DOHH2 (cell line): ENCODE measurements around the gene ARID5B.

Experiments
- H3F3A ChIP-seq: fragments of 200-600 bp; sonication (generic), shearing (Covaris generic); 2 replicates; pipeline ENCODE4 v1.6.0; 2016; ENCODE audit warnings: antibody characterized with exemption, mild to moderate bottlenecking; ENCODE audit not compliant: control insufficient read depth, insufficient read depth
- H3K27ac ChIP-seq: fragments of 200-600 bp; sonication (generic); 2 replicates; pipeline ENCODE4 v1.5.1; 2014; ENCODE audit warnings: low read depth, mild to moderate bottlenecking, low read length, moderate library complexity
- H3K27me3 ChIP-seq: fragments of 200-600 bp; sonication (generic); 2 replicates; pipeline ENCODE4 v1.6.1; 2014; ENCODE audit warnings: mild to moderate bottlenecking, low read length, mixed read lengths; ENCODE audit not compliant: control insufficient read depth
- H3K36me3 ChIP-seq: fragments of 200-600 bp; sonication (generic); 2 replicates; pipeline ENCODE4 v1.6.1; 2014; ENCODE audit warnings: mild to moderate bottlenecking, low read length, moderate library complexity, mixed read lengths; ENCODE audit not compliant: control insufficient read depth
- H3K4me1 ChIP-seq: fragments of 200-600 bp; sonication (generic); 2 replicates; pipeline ENCODE4 v1.6.1; 2014; ENCODE audit warnings: mild to moderate bottlenecking, low read length, mixed read lengths; ENCODE audit not compliant: control insufficient read depth
- H3K4me2 ChIP-seq: fragments of 200-600 bp; sonication (generic); 2 replicates; pipeline ENCODE4 v1.6.0; 2014; ENCODE audit warnings: mild to moderate bottlenecking, low read length, moderate library complexity
- H3K4me3 ChIP-seq: fragments of 200-600 bp; sonication (generic); 2 replicates; pipeline ENCODE4 v1.5.1; 2014; ENCODE audit warnings: mild to moderate bottlenecking, low read length, mixed read lengths
- H3K79me2 ChIP-seq: fragments of 200-600 bp; sonication (generic); 2 replicates; pipeline ENCODE4 v1.6.1; 2014; ENCODE audit warnings: mild to moderate bottlenecking, low read length, mixed read lengths; ENCODE audit not compliant: control insufficient read depth
- H3K9me2 ChIP-seq: fragments of 200-600 bp; sonication (generic); replicated peaks from 2 replicates; pipeline ENCODE4 v1.6.1; 2014; ENCODE audit warnings: mild to moderate bottlenecking, low read length, mixed read lengths; ENCODE audit not compliant: control insufficient read depth
- H3K9me3 ChIP-seq: fragments of 200-600 bp; sonication (generic); 2 replicates; pipeline ENCODE4 v1.6.1; 2014; ENCODE audit warnings: antibody characterized with exemption, low read length, mixed read lengths; ENCODE audit not compliant: control insufficient read depth, insufficient read depth
- H4K20me1 ChIP-seq: fragments of 200-600 bp; sonication (generic); 2 replicates; pipeline ENCODE4 v1.6.0; 2014; ENCODE audit warnings: low read depth, mild to moderate bottlenecking, antibody characterized with exemption, low read length, moderate library complexity; ENCODE audit not compliant: control insufficient read depth, insufficient read depth
- EZH2phosphoT487 ChIP-seq: fragments of 200-600 bp; sonication (generic); IDR thresholded peaks from 2 replicates; pipeline ENCODE4 v1.6.1; 2017; ENCODE audit warnings: borderline replicate concordance, mild to moderate bottlenecking, antibody characterized with exemption, low read length, moderate library complexity, mixed read lengths
- TF ChIP-seq, protein P1 (sequence below): fragments of 200-600 bp; sonication (generic); IDR thresholded peaks from one replicate; pipeline ENCODE4 v1.5.1; 2014; ENCODE audit warnings: antibody characterized with exemption, mild to moderate bottlenecking, low read depth, low read length; ENCODE audit not compliant: poor library complexity, severe bottlenecking

The ARID5B gene

DNA sequence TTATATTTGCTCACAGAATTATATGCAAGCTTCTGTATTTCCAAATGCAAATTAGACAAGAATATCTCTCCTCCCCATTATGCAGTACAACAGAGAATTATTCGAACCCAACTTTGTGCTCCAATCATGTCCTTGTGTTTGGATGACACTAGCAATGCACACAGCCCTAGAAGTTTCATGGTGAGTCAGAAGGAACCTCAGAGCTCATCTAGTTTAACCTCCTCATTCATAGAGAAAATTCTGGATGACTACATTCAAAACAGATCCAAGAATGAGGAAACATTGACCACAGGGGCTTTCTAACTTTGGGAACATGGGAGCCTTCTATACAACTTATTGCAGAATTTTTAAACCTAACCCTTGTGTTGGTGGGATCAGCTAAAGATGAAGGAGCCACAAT is 12.8 kb upstream of the ARID5B start:
- H3K9me2 ChIP-seq, result no peaks in the 10 kb centered on the region
- H3K27me3 ChIP-seq, result no peaks in the 10 kb centered on the region
- H3K27ac ChIP-seq, result no peak overlapping the region
- H3K36me3 ChIP-seq, result no peaks in the 10 kb centered on the region
- H3K4me2 ChIP-seq, result no peak overlapping the region
- H3K4me1 ChIP-seq, result peaks cover under 1% of the 10 kb centered on the region
- no peak for TF ChIP-seq EZH2phosphoT487
- TF ChIP-seq, protein P1, sequence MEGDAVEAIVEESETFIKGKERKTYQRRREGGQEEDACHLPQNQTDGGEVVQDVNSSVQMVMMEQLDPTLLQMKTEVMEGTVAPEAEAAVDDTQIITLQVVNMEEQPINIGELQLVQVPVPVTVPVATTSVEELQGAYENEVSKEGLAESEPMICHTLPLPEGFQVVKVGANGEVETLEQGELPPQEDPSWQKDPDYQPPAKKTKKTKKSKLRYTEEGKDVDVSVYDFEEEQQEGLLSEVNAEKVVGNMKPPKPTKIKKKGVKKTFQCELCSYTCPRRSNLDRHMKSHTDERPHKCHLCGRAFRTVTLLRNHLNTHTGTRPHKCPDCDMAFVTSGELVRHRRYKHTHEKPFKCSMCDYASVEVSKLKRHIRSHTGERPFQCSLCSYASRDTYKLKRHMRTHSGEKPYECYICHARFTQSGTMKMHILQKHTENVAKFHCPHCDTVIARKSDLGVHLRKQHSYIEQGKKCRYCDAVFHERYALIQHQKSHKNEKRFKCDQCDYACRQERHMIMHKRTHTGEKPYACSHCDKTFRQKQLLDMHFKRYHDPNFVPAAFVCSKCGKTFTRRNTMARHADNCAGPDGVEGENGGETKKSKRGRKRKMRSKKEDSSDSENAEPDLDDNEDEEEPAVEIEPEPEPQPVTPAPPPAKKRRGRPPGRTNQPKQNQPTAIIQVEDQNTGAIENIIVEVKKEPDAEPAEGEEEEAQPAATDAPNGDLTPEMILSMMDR, result no peak
- H3K9me3 ChIP-seq, result no peaks in the 10 kb centered on the region
- H3K4me3 ChIP-seq, result no peak overlapping the region
- no peaks in the 10 kb centered on the region for H3K79me2 ChIP-seq
- H4K20me1 ChIP-seq, result no peaks in the 10 kb centered on the region
- no peaks in the 10 kb centered on the region for H3F3A ChIP-seq

DNA sequence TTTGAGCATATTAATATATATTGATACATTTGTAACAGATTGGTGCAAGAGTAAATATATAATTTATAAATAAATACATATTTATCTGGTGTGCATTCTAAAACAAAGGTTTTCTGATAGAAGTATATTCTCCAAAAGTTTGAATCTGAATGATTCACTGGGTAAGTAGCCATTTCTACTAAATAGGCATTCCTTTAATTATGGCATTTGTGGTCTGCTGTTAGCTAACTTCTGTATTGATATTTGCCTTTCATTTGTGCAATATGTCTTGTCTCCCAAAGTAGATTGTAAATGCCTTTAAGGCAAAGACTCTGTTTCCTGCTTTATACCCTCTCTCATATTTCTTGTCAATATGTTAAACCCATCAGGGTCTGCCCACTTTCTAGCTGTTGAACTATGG is 11.1 kb upstream of the ARID5B start:
- H3F3A ChIP-seq, result no peaks in the 10 kb centered on the region
- H3K27me3 ChIP-seq, result no peaks in the 10 kb centered on the region
- H3K27ac ChIP-seq, result no peak overlapping the region
- H4K20me1 ChIP-seq, result no peaks in the 10 kb centered on the region
- no peak for TF ChIP-seq EZH2phosphoT487
- TF ChIP-seq, protein P1, result no peak
- H3K79me2 ChIP-seq, result no peaks in the 10 kb centered on the region
- no peaks in the 10 kb centered on the region for H3K4me1 ChIP-seq
- no peaks in the 10 kb centered on the region for H3K9me2 ChIP-seq
- no peak overlapping the region for H3K4me3 ChIP-seq
- no peaks in the 10 kb centered on the region for H3K36me3 ChIP-seq
- H3K9me3 ChIP-seq, result no peaks in the 10 kb centered on the region
- H3K4me2 ChIP-seq, result no peak overlapping the region

DNA sequence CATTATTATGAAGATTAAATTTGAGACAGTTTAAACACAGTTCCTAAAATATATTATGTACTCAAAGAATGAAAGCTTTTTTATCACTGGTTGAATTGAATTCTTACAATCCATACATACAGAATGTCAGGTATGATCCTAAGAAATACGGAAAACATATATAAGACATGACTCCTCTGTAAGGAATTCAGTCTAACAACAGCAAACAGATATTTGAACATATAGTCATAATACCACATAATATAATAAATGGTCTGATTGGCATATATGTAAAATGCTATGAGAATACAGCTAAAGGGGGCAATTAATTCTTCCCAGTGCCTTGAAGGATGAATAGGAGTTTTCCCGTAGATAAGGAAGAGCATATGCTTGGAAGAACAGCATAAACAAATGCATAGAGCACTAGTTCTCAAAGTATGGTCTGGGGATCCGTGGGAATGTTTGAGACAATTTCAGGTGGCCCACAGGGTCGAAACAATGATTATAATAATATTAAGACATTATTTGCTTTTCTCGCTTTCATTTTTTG is 10.6 kb upstream of the ARID5B start:
- no peaks in the 10 kb centered on the region for H3K9me3 ChIP-seq
- no peaks in the 10 kb centered on the region for H3K27me3 ChIP-seq
- H3K4me2 ChIP-seq, result no peak overlapping the region
- no peaks in the 10 kb centered on the region for H4K20me1 ChIP-seq
- no peaks in the 10 kb centered on the region for H3K79me2 ChIP-seq
- H3K4me1 ChIP-seq, result no peaks in the 10 kb centered on the region
- no peak overlapping the region for H3K27ac ChIP-seq
- TF ChIP-seq EZH2phosphoT487, result no peak
- TF ChIP-seq, protein P1, result no peak
- no peaks in the 10 kb centered on the region for H3K36me3 ChIP-seq
- H3F3A ChIP-seq, result no peaks in the 10 kb centered on the region
- H3K9me2 ChIP-seq, result no peaks in the 10 kb centered on the region
- H3K4me3 ChIP-seq, result no peak overlapping the region
